ENCODE measurements around the gene CLASP1. TPM values are rescaled to one million over a fixed set of nuclear protein-coding genes. Genes with fewer than 3 reads are reported as not detected.
A peak's percentile ranks its signal among the peaks of the same experiment; 100 is the strongest.
"Not testable (repeated sequence)": the region's sequence is repeated elsewhere in the genome, so short reads cannot be mapped to it uniquely, and the experiment has no call there.

CLASP1 gene
- total and polyA plus RNA-seq, 12 donors = 10.1 to 90.6 (median 71.7) TPM

- 95% methylated on average over 5 of the region's 5 CpGs for WGBS, 2 donors
- DNase-seq (no peak), ATAC-seq (no peak)
- Histone ChIP-seq H3K27ac (no peak overlapping the region), H3K27me3 (no peaks in the 10 kb centered on the region), H3K36me3 (peaks cover 0 to 99% (median 22%) of the 10 kb centered on the region in 9 donors), H3K4me3 (no peak overlapping the region), H3K9me3 (no peaks in the 10 kb centered on the region), H3K4me1 (peaks cover 0 to 13% (median 9%) of the 10 kb centered on the region in 9 donors)
- no peak for TF ChIP-seq CTCF (IDR thresholded peaks at IDR 0.05)
- intact Hi-C loops (cut with DNase I) = no loop called here
Measured at GRCh38 chr2:121376535-121377250, 272.6 kb downstream of the CLASP1 start.

DNA sequence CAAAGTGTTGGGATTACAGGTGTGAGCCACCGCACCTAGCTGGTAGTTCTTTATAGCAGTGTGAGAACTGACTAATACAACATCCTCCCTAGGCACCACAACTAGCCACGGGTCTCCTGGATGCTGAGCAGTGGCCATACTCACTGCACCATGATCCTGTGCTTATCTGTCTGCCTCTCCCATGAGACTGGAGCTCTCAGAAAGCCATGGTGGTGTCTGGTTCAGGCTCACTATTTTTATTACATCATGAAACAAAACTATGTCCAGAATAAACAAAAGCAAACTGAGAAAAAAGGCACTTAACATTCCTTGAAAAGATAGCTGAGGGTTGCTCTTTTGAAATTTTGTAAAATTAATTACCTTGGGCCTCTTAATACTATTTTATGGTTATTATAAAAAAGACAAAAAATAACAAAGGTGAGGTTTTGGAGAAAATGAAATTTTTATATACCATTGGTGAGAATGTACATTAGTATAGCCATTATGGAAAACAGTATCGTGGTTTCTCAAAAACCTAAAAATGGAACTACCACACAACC is 273.6 kb downstream of the CLASP1 start:
- peaks cover 0 to 17% (median 10%) of the 10 kb centered on the region in 9 donors for H3K4me1 ChIP-seq
- no peak overlapping the region for H3K4me3 ChIP-seq
- WGBS, 2 donors = 82 to 83% methylated on average over 3 of the region's 3 CpGs
- H3K9me3 ChIP-seq = no peaks in the 10 kb centered on the region
- no peak overlapping the region for H3K27ac ChIP-seq
- ATAC-seq (no peak), DNase-seq (no peak)
- TF ChIP-seq CTCF (IDR thresholded peaks at IDR 0.05) = no peak
- no peaks in the 10 kb centered on the region for H3K27me3 ChIP-seq
- H3K36me3 ChIP-seq = peaks cover 0 to 99% (median 16%) of the 10 kb centered on the region in 9 donors
- intact Hi-C loops (cut with DNase I) = no loop called here

DNA sequence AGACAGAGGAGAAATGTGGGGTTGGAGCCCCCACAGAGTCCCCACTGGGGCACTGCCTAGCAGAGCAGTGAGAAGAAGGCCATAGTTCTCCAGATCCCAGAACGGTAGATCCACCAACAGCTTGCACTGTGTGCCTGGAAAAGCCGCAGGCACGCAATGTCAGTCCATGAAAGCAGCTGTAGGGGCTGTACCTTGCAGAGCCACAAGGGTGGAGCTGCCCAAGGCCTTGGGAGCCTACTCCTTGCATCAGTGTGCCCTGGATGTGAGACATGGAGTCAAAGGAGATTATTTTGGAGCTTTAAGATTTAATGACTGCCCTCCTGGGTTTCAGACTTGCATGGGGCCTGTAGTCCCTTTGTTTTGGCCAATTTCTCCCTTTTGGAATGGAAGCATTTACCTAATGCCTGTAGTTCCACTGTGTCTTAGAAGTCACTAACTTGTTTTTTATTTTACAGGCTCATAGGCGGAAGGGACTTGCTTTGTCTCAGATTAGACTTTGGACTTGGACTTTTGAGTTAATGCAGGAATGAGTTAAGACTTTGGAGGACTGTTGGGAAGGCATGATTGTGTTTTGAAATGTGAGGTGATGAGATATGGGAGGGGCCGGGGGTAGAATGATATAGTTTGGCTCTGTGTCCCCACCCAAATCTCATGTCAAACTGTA is 274.7 kb downstream of the CLASP1 start:
- H3K36me3 ChIP-seq = peaks cover 0 to 99% (median 16%) of the 10 kb centered on the region in 9 donors
- DNase-seq; H3K9me3 ChIP-seq; H3K4me3 ChIP-seq; ATAC-seq; intact Hi-C loops (cut with DNase I); H3K27ac ChIP-seq; H3K27me3 ChIP-seq: not testable (repeated sequence)
- WGBS, 2 donors = 95 to 99% methylated on average over 5 of the region's 5 CpGs
- peaks cover 0 to 17% (median 10%) of the 10 kb centered on the region in 9 donors for H3K4me1 ChIP-seq

- Histone ChIP-seq H3K27ac (peak overlapping the region in 1 of 10 donors; percentile 8), H3K27me3 (no peaks in the 10 kb centered on the region), H3K4me1 (peaks cover 0 to 17% (median 10%) of the 10 kb centered on the region in 9 donors), H3K4me3 (no peak overlapping the region), H3K9me3 (no peaks in the 10 kb centered on the region), H3K36me3 (peaks cover 0 to 100% (median 16%) of the 10 kb centered on the region in 9 donors)
- TF ChIP-seq CTCF (IDR thresholded peaks at IDR 0.05) = no peak
- DNase-seq (no peak), ATAC-seq (peak in 1 of 8 donors; percentile 19)
- intact Hi-C loops (cut with DNase I) = no loop called here
- 94 to 96% methylated on average over 7 of the region's 7 CpGs for WGBS, 2 donors
Measured at GRCh38 chr2:121372721-121373353, 276.4 kb downstream of the CLASP1 start.
